PC-9 (cell line): ENCODE data around the gene KRTAP9-9.

Experiments
- CTCF ChIP-seq: fragments of 200-600 bp; sonication (generic); conservative IDR thresholded peaks from 2 replicates; pipeline ENCODE4 v1.6.1; 2017; ENCODE audit warnings: mixed run types, antibody characterized with exemption, mild to moderate bottlenecking, moderate library complexity
- EZH2 ChIP-seq: fragments of 200-600 bp; sonication (generic); IDR thresholded peaks from 2 replicates; pipeline ENCODE4 v1.8.0; 2017; ENCODE audit warnings: antibody characterized with exemption, low read depth

GRCh38 chr17:41271858-41272257 is 16.7 kb downstream of the KRTAP9-9 start:
- TF ChIP-seq CTCF, result no peak
- TF ChIP-seq EZH2, result no peak
